ENCODE measurements around the gene OMD. TPM values are rescaled to one million over a fixed set of nuclear protein-coding genes. Genes with fewer than 3 reads are reported as not detected.

Gene OMD
- total and polyA plus RNA-seq, 2 of the 8 experiments (the other 6 are each of a cell fraction or from before 2014, with no cell fraction given), result not detected

DNA sequence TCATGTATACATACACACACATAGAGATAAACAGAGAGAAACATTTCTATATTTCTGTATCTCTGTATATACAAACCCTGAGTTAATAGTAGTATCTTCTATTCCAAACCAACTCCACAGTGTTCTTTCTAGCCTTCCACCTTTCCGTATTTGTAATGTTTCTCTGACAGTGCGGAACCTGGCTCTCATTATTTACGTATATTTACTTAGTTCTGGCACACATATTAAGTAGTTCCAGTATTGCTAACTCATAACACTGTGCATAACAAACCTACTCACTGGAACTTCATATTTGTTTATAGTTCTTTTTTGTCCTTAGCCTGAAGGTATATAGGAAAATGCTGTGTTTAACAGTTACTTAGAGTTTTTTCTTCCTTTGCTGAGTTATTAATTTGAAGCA, 26.4 kb downstream of the OMD start:
- H3K79me2 ChIP-seq (ENCODE audit: control insufficient read depth in 1 of 2, insufficient read depth in 2 of 2, low read length in 2 of 2), result no peaks in the 10 kb centered on the region
- H3K4ac ChIP-seq (replicated peaks; ENCODE audit: insufficient read length, low read depth, low read length), result no peak overlapping the region
- 94% methylated on average over 3 of the region's 3 CpGs; no CpG with 5 or more reads in 1 of the 2 experiments for WGBS, 2 experiments (ENCODE audit: extremely low coverage in 1 of 2, insufficient coverage in 1 of 2, insufficient read length in 1 of 2, insufficient replicate concordance in 2 of 2, low coverage in 1 of 2, low lambda C conversion rate in 2 of 2, missing lambda C conversion rate in 1 of 2)
- H2BK120ac ChIP-seq (replicated peaks; ENCODE audit: low read depth, low read length), result no peak overlapping the region
- H3K23ac ChIP-seq (ENCODE audit: insufficient read length), result no peak overlapping the region
- H4K5ac ChIP-seq (ENCODE audit: insufficient read length, low read depth, low read length), result no peak overlapping the region
- H3K14ac ChIP-seq (ENCODE audit: insufficient read length), result no peak overlapping the region
- no peak overlapping the region for H3K9ac ChIP-seq (replicated peaks in 1 of 4; ENCODE audit: extremely low read depth in 1 of 4, low read depth in 3 of 4, low read length in 3 of 4)
- H3K4me2 ChIP-seq (ENCODE audit: insufficient read depth in 1 of 2, low read depth in 2 of 2, low read length in 2 of 2), result no peak overlapping the region
- no peak for FAIRE-seq
- POLR2A ChIA-PET (ENCODE audit: partially characterized antibody), result no interaction called here
- H3K9me3 ChIP-seq (ENCODE audit: insufficient read depth in 2 of 2, low read depth in 1 of 2, low read length in 1 of 2), result no peaks in the 10 kb centered on the region
- H2AK5ac ChIP-seq (ENCODE audit: low read depth, low read length), result no peak overlapping the region
- H4K91ac ChIP-seq (replicated peaks; ENCODE audit: insufficient read length, low read length), result no peak overlapping the region
- no peaks in the 10 kb centered on the region for H3K27me3 ChIP-seq (replicated peaks in 1 of 4; ENCODE audit: control insufficient read depth in 3 of 4, extremely low read depth in 1 of 4, insufficient read depth in 3 of 4, low read length in 3 of 4)
- H3K56ac ChIP-seq (replicated peaks; ENCODE audit: insufficient read length, low read depth, low read length), result no peak overlapping the region
- H3K4me1 ChIP-seq (replicated peaks in 1 of 4; ENCODE audit: control insufficient read depth in 3 of 4, insufficient read depth in 4 of 4, low read length in 3 of 4), result no peaks in the 10 kb centered on the region
- CTCF ChIA-PET (ENCODE audit: partially characterized antibody), result no interaction called here
- H3K23me2 ChIP-seq (ENCODE audit: low read depth, low read length), result no peaks in the 10 kb centered on the region
- no peak for TF ChIP-seq TCF12 (IDR thresholded peaks at IDR 0.05; ENCODE audit: low read depth, low read length)
- no peak for TF ChIP-seq HDAC2 (IDR thresholded peaks at IDR 0.05; ENCODE audit: borderline replicate concordance in 1 of 2, low read depth in 2 of 2, low read length in 2 of 2)
- TF ChIP-seq SRF (IDR thresholded peaks at IDR 0.05; ENCODE audit: low read depth, low read length), result no peak
- TF ChIP-seq SP4 (IDR thresholded peaks at IDR 0.05; ENCODE audit: low read length), result no peak
- no peak for TF ChIP-seq BCL11A (IDR thresholded peaks at IDR 0.05; ENCODE audit: low read depth in 2 of 2, low read length in 2 of 2)
- no peak for TF ChIP-seq NRF1 (IDR thresholded peaks at IDR 0.05; ENCODE audit: low read depth, low read length)
- TF ChIP-seq RBBP5 (IDR thresholded peaks at IDR 0.05; ENCODE audit: borderline replicate concordance, low read depth, low read length), result no peak
- no peak for TF ChIP-seq ZNF274 (IDR thresholded peaks at IDR 0.05; ENCODE audit: borderline replicate concordance, extremely low read depth, low read length)
- no peak for TF ChIP-seq SIX5 (IDR thresholded peaks at IDR 0.05; ENCODE audit: low read depth, low read length)
- TF ChIP-seq GABPA (IDR thresholded peaks at IDR 0.05; ENCODE audit: borderline replicate concordance, insufficient read depth, low read length), result no peak
- no peak for TF ChIP-seq KDM4A (IDR thresholded peaks at IDR 0.05; ENCODE audit: low read depth, low read length, severe bottlenecking)
- no peak overlapping the region for H3K4me3 ChIP-seq (ENCODE audit: extremely low read depth in 1 of 4, insufficient read depth in 2 of 4, low read depth in 3 of 4, low read length in 4 of 4)
- no peak overlapping the region for H3K18ac ChIP-seq (ENCODE audit: extremely low read depth, low read length)
- H2BK20ac ChIP-seq (ENCODE audit: low read length), result no peak overlapping the region
- H2BK15ac ChIP-seq (ENCODE audit: low read length), result no peak overlapping the region
- H2BK5ac ChIP-seq (ENCODE audit: low read depth, low read length), result no peak overlapping the region
- H3K27ac ChIP-seq (ENCODE audit: low read depth, low read length), result no peak overlapping the region
- no peaks in the 10 kb centered on the region for H3K36me3 ChIP-seq (ENCODE audit: control insufficient read depth in 2 of 4, insufficient read depth in 4 of 4, low read length in 3 of 4)
- H3K79me1 ChIP-seq (ENCODE audit: low read depth, low read length), result no peaks in the 10 kb centered on the region
- DNase-seq (ENCODE audit: low read depth in 1 of 2, low spot score in 2 of 2), result no peak
- H2BK12ac ChIP-seq (ENCODE audit: low read depth, low read length), result no peak overlapping the region
- no peaks in the 10 kb centered on the region for H4K20me1 ChIP-seq (replicated peaks in 1 of 2; ENCODE audit: control insufficient read depth in 1 of 2, insufficient read depth in 2 of 2, low read length in 2 of 2)
- no peak overlapping the region for H4K8ac ChIP-seq (ENCODE audit: extremely low read depth, insufficient read depth, low read length)
- no peak overlapping the region for H2AFZ ChIP-seq (ENCODE audit: low read length)

All from H1 (cell line).